GM19324 (cell line): ENCODE results near the gene TMEM63B.
"Not testable (repeated sequence)": the region's sequence is repeated elsewhere in the genome, so short reads cannot be mapped to it uniquely, and the experiment has no call there.

ENCODE experiments used
- ATAC-seq: cut with Tn5 transposase; IDR thresholded peaks from one replicate; pipeline ENCODE4 v1.9.1; 2021; ENCODE audit warnings: mild to moderate bottlenecking, moderate library complexity; ENCODE audit not compliant: unreplicated experiment, low FRiP score

The TMEM63B gene

DNA sequence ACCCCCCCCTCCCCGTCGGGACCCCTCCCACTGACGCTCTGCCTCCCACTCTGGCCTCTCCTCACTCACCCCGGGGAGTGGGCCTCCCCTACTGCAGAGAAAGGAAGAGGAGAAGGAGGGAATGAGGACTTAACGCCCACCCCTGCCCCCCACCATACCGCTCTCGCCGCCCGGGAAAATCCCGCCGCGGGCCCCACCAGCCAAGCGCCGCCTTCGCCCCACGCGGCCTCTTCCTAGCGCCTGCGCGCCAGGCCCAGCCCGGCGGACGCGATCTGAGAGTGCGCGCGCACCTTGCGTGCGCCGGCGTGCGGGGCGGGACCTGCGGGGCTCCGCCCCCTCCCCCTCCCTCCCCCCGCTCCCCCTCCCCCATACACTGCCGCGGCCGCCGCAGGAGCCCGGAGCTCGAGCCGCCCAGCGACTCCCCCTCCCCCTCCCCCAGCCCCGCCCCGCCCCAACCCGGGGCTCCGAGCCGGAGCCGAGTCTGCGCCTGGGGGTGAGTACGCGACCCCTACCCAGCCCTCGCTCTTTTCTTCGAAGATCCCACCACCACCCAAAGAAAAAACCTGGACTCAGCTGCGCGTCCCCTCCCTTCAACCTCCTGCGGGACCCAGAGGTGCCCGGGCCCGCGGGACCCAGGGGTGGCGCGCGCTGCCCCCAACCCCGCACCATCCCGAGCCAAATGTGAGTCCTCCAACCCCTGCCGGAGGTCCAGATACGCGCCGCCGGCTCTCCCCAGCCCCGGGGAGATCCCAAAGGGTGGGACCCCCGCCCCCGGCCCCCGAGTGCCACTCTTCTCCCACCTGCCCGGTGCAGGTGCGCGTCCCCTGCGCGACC, at the start of gene TMEM63B, which contains the start of gene MRPL14:
Gene TMEM63B (plus strand): TSS at position 369 of the 834 bp plus-strand sequence. CDS start 7,031 bp downstream, outside the sequence.
Gene MRPL14 (minus strand): TSS at position 267 of the 834 bp plus-strand sequence. CDS start 10,841 bp downstream, outside the sequence.
- ATAC-seq, result peak; percentile 83

GRCh38 chr6:44078219-44078826, 49.0 kb upstream of the TMEM63B start:
- ATAC-seq, result no peak

GRCh38 chr6:44078827-44079671, 48.3 kb upstream of the TMEM63B start:
- no peak for ATAC-seq

DNA sequence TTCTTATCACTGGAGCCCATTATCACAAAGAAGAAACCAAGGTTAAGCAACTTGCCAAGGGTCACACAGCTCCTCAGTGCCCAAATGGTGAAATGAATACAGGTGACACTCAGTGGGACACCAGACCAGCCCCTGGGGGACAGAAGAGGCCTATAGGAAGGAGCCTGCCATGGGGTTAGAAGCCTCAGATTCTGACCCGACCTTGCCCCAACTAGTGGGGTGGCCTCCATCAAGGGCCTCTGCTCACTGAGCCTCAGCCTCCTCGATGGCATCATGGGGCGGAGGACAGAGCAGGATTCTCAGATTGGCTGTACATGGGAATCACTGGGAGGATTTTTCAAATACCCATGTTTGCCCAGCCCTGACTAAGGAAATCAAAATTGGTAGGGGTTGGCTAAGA, 47.7 kb upstream of the TMEM63B start:
- no peak for ATAC-seq

DNA sequence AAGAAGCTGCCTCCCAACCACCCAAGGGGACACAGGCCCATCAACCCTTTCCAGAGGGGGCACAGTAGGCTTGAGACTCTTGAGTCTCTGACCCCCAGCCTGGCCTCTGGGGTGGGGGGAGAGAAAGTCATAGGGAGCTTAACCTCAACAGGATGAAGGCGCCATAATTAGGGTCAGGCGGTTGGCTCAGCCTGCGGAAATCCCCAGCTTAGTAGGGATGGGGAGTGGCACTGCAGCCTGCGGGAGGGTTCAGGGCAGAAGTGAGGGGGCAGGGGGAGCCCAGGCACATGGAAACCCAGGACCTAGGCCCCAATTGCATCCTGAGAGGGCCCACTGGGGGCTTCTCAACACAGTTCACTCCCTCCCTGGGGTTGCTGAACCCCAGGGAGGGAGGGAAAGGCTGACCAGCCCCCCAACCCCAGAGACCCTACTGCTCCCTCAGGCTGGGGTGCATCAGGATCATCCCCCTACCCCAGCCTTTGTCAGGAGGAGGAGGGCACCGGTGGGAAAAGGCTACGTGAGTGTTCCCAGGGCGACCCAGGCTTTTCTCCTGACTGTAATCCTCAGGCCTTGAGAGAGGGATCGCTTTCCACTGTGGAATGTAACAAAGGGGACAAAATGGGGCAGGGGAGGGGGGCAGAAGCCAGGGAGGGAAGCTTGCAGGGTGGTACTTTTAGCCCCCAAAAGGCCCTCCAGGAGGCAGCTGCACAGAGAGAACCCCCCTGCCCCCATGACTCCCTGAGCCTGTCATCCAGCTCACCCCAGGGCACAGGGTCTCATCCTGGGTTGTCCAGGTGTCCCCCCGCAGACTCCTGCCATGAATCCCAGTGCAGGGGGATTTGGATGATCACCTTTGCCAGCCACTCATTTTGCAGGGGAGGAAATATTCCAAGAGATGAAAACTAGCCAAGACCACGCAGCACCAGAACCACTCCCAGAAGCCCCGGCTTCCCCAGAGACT, 46.5 kb upstream of the TMEM63B start:
- ATAC-seq, result no peak

GRCh38 chr6:44081753-44082152, 45.6 kb upstream of the TMEM63B start:
- ATAC-seq, result no peak

DNA sequence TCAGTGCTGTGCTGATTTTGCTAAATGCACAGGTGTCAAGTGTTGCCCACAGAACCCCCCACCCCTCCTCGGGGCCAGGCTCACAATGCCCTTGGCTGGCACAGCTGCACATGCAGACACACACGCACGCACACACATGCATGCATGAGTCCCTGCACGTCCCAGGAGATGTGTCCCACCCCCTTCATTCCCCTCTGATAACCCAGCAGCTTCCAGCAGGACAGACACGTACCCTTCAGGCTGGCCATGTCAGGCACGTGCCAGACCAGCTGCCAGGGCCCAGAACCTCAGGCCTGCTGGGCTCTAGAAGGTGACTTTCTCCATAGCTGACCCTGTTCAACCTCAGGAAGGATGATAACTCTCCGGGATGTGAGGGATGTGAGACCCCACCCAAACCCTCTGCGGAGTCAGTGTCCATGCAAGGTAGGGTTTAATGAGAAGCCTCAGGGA, 44.5 kb upstream of the TMEM63B start:
- no peak for ATAC-seq

DNA sequence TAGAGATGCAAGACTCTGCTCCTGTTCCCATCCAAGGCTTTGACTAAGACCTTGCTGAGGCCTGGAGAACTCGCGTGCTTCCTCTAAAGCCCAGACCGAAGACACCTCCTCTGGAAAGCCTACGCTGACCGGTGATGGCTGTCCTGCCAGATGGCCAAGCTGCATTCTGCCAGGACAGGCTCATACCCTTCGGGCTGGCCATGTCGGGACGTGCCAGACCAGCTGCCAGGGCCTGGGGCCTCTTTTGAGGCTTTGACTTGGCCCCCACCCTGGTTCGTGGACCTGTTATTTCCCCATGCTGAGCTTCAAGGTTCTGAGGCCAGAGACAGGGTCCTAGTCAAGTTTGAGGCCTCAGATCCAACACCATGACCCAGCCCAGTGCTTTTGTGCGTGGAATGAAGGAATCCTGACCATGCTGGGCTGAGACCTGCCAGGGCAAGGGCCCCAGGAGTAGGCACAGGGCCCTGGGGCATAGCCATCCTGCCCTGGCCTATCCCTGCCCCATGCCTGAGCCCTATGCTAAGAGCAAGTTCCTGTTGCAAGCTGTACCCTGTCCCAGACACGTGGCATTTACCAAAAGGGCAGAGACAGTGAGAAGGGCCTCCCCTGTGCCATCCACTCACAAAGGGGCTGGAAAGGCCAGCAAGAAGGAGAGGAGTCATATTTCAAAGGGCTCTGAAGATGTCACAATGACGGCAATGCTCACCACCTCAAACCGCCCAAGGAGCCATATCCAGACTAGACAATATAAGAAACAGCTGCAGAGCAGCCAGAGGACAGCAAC, 42.9 kb upstream of the TMEM63B start:
- ATAC-seq, result no peak

GRCh38 chr6:44085219-44085618, 42.1 kb upstream of the TMEM63B start:
- ATAC-seq, result no peak

DNA sequence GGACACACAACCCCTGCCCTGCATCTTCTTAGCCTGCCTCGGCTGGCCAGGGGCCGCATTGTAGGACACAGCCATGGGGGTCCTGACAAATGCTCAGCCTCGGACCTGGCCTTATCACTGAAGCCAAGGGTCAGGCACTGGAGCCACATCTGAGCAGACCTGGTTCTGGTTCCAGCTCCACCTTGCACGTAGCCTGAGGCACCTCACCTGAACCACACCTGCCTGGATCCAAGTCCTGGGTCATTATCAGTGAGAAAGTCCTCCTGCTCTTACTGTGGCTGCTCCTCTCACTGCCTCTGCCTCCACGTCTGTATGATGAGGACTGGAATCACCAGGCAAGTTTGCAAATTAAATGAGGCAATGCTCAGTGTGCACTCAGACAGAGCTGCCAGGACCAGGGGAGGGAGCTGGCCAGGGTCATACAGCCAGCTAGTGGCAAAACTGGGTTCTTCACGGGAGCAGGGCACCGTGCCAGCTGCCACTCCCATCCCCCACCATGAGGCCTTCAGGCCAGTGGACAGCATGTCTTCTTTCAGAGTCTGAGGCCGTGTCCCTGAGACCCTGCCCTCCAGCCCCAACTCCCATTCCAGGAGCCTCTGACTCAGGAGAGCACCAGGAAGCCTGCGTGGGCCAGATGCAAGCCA, 40.3 kb upstream of the TMEM63B start:
- ATAC-seq, result no peak

- ATAC-seq, result no peak
These were observed 39.7 kb upstream of the TMEM63B start for GRCh38 chr6:44087623-44088022.

DNA sequence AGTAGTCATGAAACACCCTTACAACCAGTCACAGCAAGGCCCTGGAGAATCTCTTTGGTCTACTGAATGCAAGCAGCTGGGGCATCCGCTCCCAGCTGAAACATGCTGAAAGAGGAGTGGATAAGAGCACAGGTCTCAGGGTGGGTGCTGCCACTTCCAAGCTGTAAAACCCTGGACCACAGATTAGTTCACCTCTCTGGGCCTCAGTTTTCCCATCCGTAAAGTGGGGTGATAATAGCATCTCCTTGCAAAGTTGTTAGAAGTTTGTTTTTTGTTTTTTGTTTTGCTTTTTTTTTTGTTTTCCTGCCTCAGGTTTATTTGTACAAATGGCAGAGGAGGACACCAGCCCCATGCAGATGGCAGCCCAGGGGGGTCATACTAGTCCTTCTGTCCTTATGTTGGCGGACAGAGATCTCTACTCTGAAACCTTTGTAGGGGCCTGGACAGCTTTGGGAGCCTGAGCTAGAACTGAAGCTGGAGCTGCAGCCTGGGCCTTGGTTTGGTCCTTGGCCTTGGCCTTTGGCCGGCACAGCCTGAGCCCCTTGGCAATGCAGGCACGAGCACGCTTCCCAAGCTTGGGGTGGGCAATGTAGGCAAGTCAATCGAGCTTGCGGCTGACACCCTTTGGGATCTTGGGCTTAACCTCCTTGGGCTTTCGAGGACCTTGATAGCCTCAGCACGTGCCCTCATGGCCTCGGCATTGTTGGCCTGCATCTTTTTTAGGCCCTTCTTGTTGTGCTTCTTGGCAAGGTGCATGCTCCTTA, 38.3 kb upstream of the TMEM63B start:
- no peak for ATAC-seq

GRCh38 chr6:44090465-44090864, 36.9 kb upstream of the TMEM63B start:
- no peak for ATAC-seq

- not testable (repeated sequence) for ATAC-seq
These were observed 36.0 kb upstream of the TMEM63B start for GRCh38 chr6:44091356-44091755.

DNA sequence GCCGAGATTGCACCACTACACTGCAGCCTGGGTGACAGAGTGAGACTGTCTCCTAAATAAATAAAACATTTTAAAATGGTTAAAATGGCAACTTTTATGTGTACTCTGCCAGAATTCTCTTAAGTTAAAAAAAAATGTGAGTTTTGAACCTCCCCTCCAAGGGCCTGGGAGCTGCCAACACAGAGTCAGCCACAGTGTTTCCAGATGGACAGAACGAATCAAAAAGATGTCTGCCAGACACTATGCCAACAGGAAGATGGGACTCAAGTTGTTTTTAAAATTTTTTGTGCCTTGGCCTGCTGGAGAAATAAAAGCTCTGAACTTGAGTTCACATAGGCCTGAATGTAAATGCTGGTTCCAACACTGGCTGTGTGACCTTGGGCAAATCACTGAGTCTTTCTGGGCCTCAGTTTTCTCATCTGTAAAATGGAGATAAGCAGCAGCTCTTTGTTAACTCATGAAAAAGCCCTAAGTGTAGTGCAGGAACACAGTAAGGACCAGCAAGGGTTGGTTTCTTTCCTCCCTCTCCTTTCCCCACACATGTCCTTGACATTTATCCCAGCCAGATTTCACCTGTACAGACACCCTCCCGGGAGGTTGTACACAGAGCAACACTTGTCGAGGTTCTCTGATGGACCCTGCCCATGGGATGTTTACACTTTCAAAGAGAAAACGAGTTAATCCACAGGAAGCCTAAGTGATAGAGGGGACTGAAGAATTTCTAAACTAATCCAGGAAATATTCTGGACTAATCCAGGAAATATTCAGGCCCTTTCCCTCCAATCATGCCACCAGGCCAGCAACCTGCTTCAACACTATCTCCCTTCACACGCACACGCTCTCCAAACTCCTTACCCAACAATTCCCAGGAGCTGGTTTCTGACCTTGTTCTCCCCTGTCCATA, 35.1 kb upstream of the TMEM63B start:
- ATAC-seq, result no peak

- ATAC-seq, result no peak
These were observed 34.3 kb upstream of the TMEM63B start for GRCh38 chr6:44093066-44093465.
